Fibroblast of gingiva (primary cell): ENCODE data around the gene POLQ.
"Not testable (repeated sequence)": the region's sequence is repeated elsewhere in the genome, so short reads cannot be mapped to it uniquely, and the experiment has no call there.

ENCODE experiments used
- DNase-seq: peaks from one replicate; pipeline ENCODE4 v3.0.0-alpha.2; 2011; ENCODE audit warnings: low read depth

Gene POLQ

GRCh38 chr3:121508389-121508788, 37.4 kb downstream of the POLQ start:
- no peak for DNase-seq

GRCh38 chr3:121505256-121505655, 40.5 kb downstream of the POLQ start:
- no peak for DNase-seq

GRCh38 chr3:121504618-121505017, 41.2 kb downstream of the POLQ start:
- no peak for DNase-seq

GRCh38 chr3:121496786-121497185, 49.0 kb downstream of the POLQ start:
- no peak for DNase-seq

- DNase-seq = peak; percentile 16
These were observed 52.4 kb downstream of the POLQ start for GRCh38 chr3:121493431-121493830.

- no peak for DNase-seq
These were observed 54.0 kb downstream of the POLQ start for GRCh38 chr3:121491683-121492320.

GRCh38 chr3:121490161-121490560, 55.6 kb downstream of the POLQ start:
- DNase-seq = no peak

GRCh38 chr3:121488628-121489027, 57.2 kb downstream of the POLQ start:
- DNase-seq = no peak

- no peak for DNase-seq
These were observed 62.5 kb downstream of the POLQ start for GRCh38 chr3:121483290-121483689.

- peak; percentile 52 for DNase-seq
These were observed 63.1 kb downstream of the POLQ start for GRCh38 chr3:121482660-121483059.

GRCh38 chr3:121481106-121481880, 64.5 kb downstream of the POLQ start:
- DNase-seq = peak; percentile 50

GRCh38 chr3:121477589-121477988, 68.2 kb downstream of the POLQ start:
- peak; percentile 91 for DNase-seq

- DNase-seq = no peak
These were observed 72.8 kb downstream of the POLQ start for GRCh38 chr3:121473001-121473400.

GRCh38 chr3:121467085-121467484, 78.7 kb downstream of the POLQ start:
- no peak for DNase-seq

- DNase-seq = no peak
These were observed 82.0 kb downstream of the POLQ start for GRCh38 chr3:121463745-121464144.

- DNase-seq = no peak
These were observed 83.2 kb downstream of the POLQ start for GRCh38 chr3:121462565-121462964.

GRCh38 chr3:121451752-121452151, 94.0 kb downstream of the POLQ start:
- DNase-seq = not testable (repeated sequence)

- no peak for DNase-seq
These were observed 102.3 kb downstream of the POLQ start for GRCh38 chr3:121443456-121443855.

- peak; percentile 45 for DNase-seq
These were observed 109.1 kb downstream of the POLQ start for GRCh38 chr3:121436641-121437040.

GRCh38 chr3:121436074-121436473, 109.7 kb downstream of the POLQ start:
- no peak for DNase-seq

- peak; percentile 38 for DNase-seq
These were observed 113.9 kb downstream of the POLQ start for GRCh38 chr3:121431726-121432517.

GRCh38 chr3:121430664-121431215, 115.0 kb downstream of the POLQ start:
- no peak for DNase-seq

- DNase-seq = no peak
These were observed 121.2 kb downstream of the POLQ start for GRCh38 chr3:121424549-121424948.
